Measurements from ENCODE around the gene PPP2R2B. TPM values are rescaled to one million over a fixed set of nuclear protein-coding genes. Genes with fewer than 3 reads are reported as not detected.

The PPP2R2B gene
- total RNA-seq, 1 experiment from 2014 or later = not detected

- peaks cover 14% of the 10 kb centered on the region; the same call in 1 of the 2 replicates for H3K27me3 ChIP-seq (ENCODE audit: insufficient read depth, low read length)
- H3K4me3 ChIP-seq (replicated peaks in 1 of 2; ENCODE audit: low read depth in 1 of 2, low read length in 2 of 2) = no peak overlapping the region
- no peaks in the 10 kb centered on the region for H3K9me3 ChIP-seq (ENCODE audit: control insufficient read depth in 1 of 2, insufficient read depth in 1 of 2, low read depth in 1 of 2, low read length in 2 of 2)
- H3K4me1 ChIP-seq (ENCODE audit: control insufficient read depth in 1 of 2, insufficient read depth in 2 of 2, low read length in 2 of 2) = no peaks in the 10 kb centered on the region
- ChIA-PET RAD21 (ENCODE audit: low non-redundant PET in 1 of 2, low total read pairs in 2 of 2, uncharacterized antibody in 2 of 2, unreplicated experiment in 2 of 2) (no interaction called here), POLR2A (no interaction called here), CTCF (no interaction called here)
- intact Hi-C loops (cut with micrococcal nuclease) = no loop called here
- TF ChIP-seq RAD21 (IDR thresholded peaks at IDR 0.05; ENCODE audit: low read depth) = no peak
- TF ChIP-seq EZH2 (IDR thresholded peaks at IDR 0.05) = no peak
- no peak for TF ChIP-seq ZNF274 (IDR thresholded peaks at IDR 0.05; ENCODE audit: low read depth, low read length)
- TF ChIP-seq JUND (IDR thresholded peaks at IDR 0.05) = no peak
- TF ChIP-seq SP1 (IDR thresholded peaks at IDR 0.05; ENCODE audit: low read depth) = no peak
- no peak for TF ChIP-seq CBX3 (IDR thresholded peaks at IDR 0.05; ENCODE audit: low read depth)
- TF ChIP-seq ZFX (IDR thresholded peaks at IDR 0.05) = no peak
- no peak for TF ChIP-seq POLR2AphosphoS5 (IDR thresholded peaks at IDR 0.05; ENCODE audit: low read depth, low read length)
- no peak for TF ChIP-seq CEBPB (IDR thresholded peaks at IDR 0.05; ENCODE audit: low read depth)
- no peak for ATAC-seq
- H3K36me3 ChIP-seq (ENCODE audit: control insufficient read depth in 1 of 2, insufficient read depth in 2 of 2, low read length in 2 of 2) = no peaks in the 10 kb centered on the region
- H3K9ac ChIP-seq (ENCODE audit: low read length) = no peak overlapping the region
- no peaks in the 10 kb centered on the region for H4K20me1 ChIP-seq (ENCODE audit: insufficient read depth)
- no TSS peak for BruUV-seq (replicated peaks)
- no peaks in the 10 kb centered on the region for H3K9me2 ChIP-seq (ENCODE audit: insufficient read depth)
- H2AFZ ChIP-seq (ENCODE audit: low read depth, low read length, poor library complexity, severe bottlenecking) = no peak overlapping the region
- no peak overlapping the region for H3K4me2 ChIP-seq (ENCODE audit: low read length)
- no peaks in the 10 kb centered on the region for H3K79me2 ChIP-seq (ENCODE audit: insufficient read depth, low read length)
- no peak for DNase-seq (ENCODE audit: low read depth, low spot score)
- H3K27ac ChIP-seq (ENCODE audit: low read depth, low read length) = no peak overlapping the region
Observed at GRCh38 chr5:146872188-146872587, 6.4 kb downstream of the PPP2R2B start.

GRCh38 chr5:146867996-146868708 lies 10.4 kb downstream of the PPP2R2B start:
- intact Hi-C loops (cut with micrococcal nuclease) = no loop called here
- ATAC-seq = no peak
- BruUV-seq (replicated peaks) = no TSS peak
- Histone ChIP-seq H3K9me3 (ENCODE audit: control insufficient read depth in 1 of 2, insufficient read depth in 1 of 2, low read depth in 1 of 2, low read length in 2 of 2) (no peaks in the 10 kb centered on the region), H3K4me2 (ENCODE audit: low read length) (no peak overlapping the region), H4K20me1 (ENCODE audit: insufficient read depth) (no peaks in the 10 kb centered on the region), H3K27ac (ENCODE audit: low read depth, low read length) (no peak overlapping the region), H3K27me3 (ENCODE audit: insufficient read depth, low read length) (no peaks in the 10 kb centered on the region), H3K36me3 (ENCODE audit: control insufficient read depth in 1 of 2, insufficient read depth in 2 of 2, low read length in 2 of 2) (no peaks in the 10 kb centered on the region), H3K4me3 (replicated peaks in 1 of 2; ENCODE audit: low read depth in 1 of 2, low read length in 2 of 2) (no peak overlapping the region), H2AFZ (ENCODE audit: low read depth, low read length, poor library complexity, severe bottlenecking) (no peak overlapping the region), H3K79me2 (ENCODE audit: insufficient read depth, low read length) (no peaks in the 10 kb centered on the region), H3K9me2 (ENCODE audit: insufficient read depth) (no peaks in the 10 kb centered on the region), H3K9ac (ENCODE audit: low read length) (no peak overlapping the region), H3K4me1 (ENCODE audit: control insufficient read depth in 1 of 2, insufficient read depth in 2 of 2, low read length in 2 of 2) (no peaks in the 10 kb centered on the region)
- POLR2A ChIA-PET = no interaction called here
- DNase-seq (ENCODE audit: low read depth, low spot score) = no peak
- CTCF ChIA-PET = no interaction called here
- TF ChIP-seq ZNF274 (IDR thresholded peaks at IDR 0.05; ENCODE audit: low read depth, low read length) (no peak), YY1 (IDR thresholded peaks at IDR 0.05; ENCODE audit: extremely low read depth, insufficient replicate concordance, low read depth, low read length) (no peak), EZH2 (IDR thresholded peaks at IDR 0.05) (no peak), EGR1 (IDR thresholded peaks at IDR 0.05; ENCODE audit: low read depth) (no peak), SP1 (IDR thresholded peaks at IDR 0.05; ENCODE audit: low read depth) (no peak), POLR2A (IDR thresholded peaks at IDR 0.05; ENCODE audit: borderline replicate concordance, extremely low read depth, insufficient read depth, insufficient read length) (no peak), JUND (IDR thresholded peaks at IDR 0.05) (no peak), POLR2AphosphoS5 (IDR thresholded peaks at IDR 0.05; ENCODE audit: low read depth, low read length) (no peak), RAD21 (IDR thresholded peaks at IDR 0.05; ENCODE audit: low read depth) (no peak), CBX3 (IDR thresholded peaks at IDR 0.05; ENCODE audit: low read depth) (no peak), TCF7L2 (IDR thresholded peaks at IDR 0.05; ENCODE audit: borderline replicate concordance, extremely low read depth, insufficient read depth, insufficient read length) (no peak), EZH2phosphoT487 (IDR thresholded peaks at IDR 0.05; ENCODE audit: borderline replicate concordance) (no peak)
- RAD21 ChIA-PET (ENCODE audit: low non-redundant PET in 1 of 2, low total read pairs in 2 of 2, uncharacterized antibody in 2 of 2, unreplicated experiment in 2 of 2) = no interaction called here
